Kidney (tissue), 14 donors: ENCODE measurements around the gene KCNN1. TPM values are rescaled to one million over a fixed set of nuclear protein-coding genes. Genes with fewer than 3 reads are reported as not detected.
A peak's percentile ranks its signal among the peaks of the same experiment; 100 is the strongest.

Source experiments
- DNase-seq, 5 donors: peaks; one replicate each; pipeline ENCODE4 v3.0.0-alpha.2; 2013 to 2020
- FAIRE-seq: peaks from 2 replicates; lab custom pipeline; 2012; peaks lifted over from hg19 to GRCh38; lab: Jason Lieb, UNC
- H3K27ac ChIP-seq, 2 donors: one replicate each; pipeline ENCODE4 v1.7.0; 2013; ENCODE audit warnings: low read depth in 2 of 2, low read length in 2 of 2, inconsistent platforms in 1 of 2
- H3K27me3 ChIP-seq: one replicate; pipeline ENCODE4 v1.7.1; 2013; ENCODE audit warnings: low read length, inconsistent platforms; ENCODE audit not compliant: control insufficient read depth, insufficient read depth
- H3K36me3 ChIP-seq, 3 donors: one replicate each; pipeline versions ENCODE4 v1.7.0 to v1.7.1; 2013; ENCODE audit warnings: low read length in 3 of 3, control low read depth in 1 of 3, inconsistent platforms in 1 of 3; ENCODE audit not compliant: insufficient read depth in 3 of 3, control insufficient read depth in 2 of 3
- H3K4me1 ChIP-seq, 3 donors: one replicate each; pipeline versions ENCODE4 v1.7.0 to v1.7.1; 2013; ENCODE audit warnings: low read length in 3 of 3, inconsistent platforms in 1 of 3, low read depth in 1 of 3; ENCODE audit not compliant: control insufficient read depth in 2 of 3, insufficient read depth in 2 of 3
- H3K4me3 ChIP-seq, 3 donors: one replicate each; pipeline versions ENCODE4 v1.7.0 to v1.8.1; 2013; ENCODE audit warnings: low read length in 3 of 3, control low read depth in 1 of 3, inconsistent platforms in 1 of 3
- H3K9ac ChIP-seq, 3 donors: one replicate each; pipeline versions ENCODE4 v1.7.0 to v1.7.1; 2013; ENCODE audit warnings: low read length in 3 of 3, control low read depth in 1 of 3, inconsistent platforms in 1 of 3
- H3K9me3 ChIP-seq, 3 donors: one replicate each; pipeline versions ENCODE4 v1.7.0 to v1.7.1; 2013; ENCODE audit warnings: low read length in 3 of 3, control low read depth in 1 of 3, inconsistent platforms in 1 of 3; ENCODE audit not compliant: control insufficient read depth in 2 of 3, insufficient read depth in 1 of 3
- CTCF ChIP-seq: IDR thresholded peaks from 3 replicates; pipeline ENCODE4 v1.5.1; 2012; ENCODE audit warnings: mild to moderate bottlenecking, moderate library complexity, borderline replicate concordance; ENCODE audit not compliant: insufficient read depth; ENCODE audit errors: extremely low read depth
- intact Hi-C: fragments of 100-400 bp; cut with DNase I; formaldehyde crosslinking; loops from one replicate; pipeline ENCODE4 v1.11.1; 2022
- polyA plus RNA-seq: library from polyadenylated mRNA; stranded (reverse); fragments of 350-450 nt; fragmentation: Illumina TruSeq; extraction: RNeasy Lipid Tissue Mini Kit (QIAGEN cat#74804); gene quantifications from one replicate; pipeline ENCODE4 v1.2.3, GENCODE V29; 2014; ENCODE audit warnings: low read depth, low replicate concordance; ENCODE audit not compliant: insufficient read depth
- total RNA-seq: library from RNA; stranded (reverse); fragmentation: NEBNext Ultra II Directional; extraction: Animal tissue kit (Norgen Biotek cat#: 25700); gene quantifications from one replicate; pipeline ENCODE4 v1.2.1, GENCODE V29; 2021
- donor health status: control.
- donor health status: control.
- donor health status: control.
- donor health status: control.
- donor health status: control.
- donor health status: DM: yes; HTN: yes; CAD: no.
- donor health status: Normal renal cell carcinoma (clear cell type).

KCNN1 gene
- total and polyA plus RNA-seq, 2 donors from 2014 or later = 0.19 to 0.37 TPM

GRCh38 chr19:17936379-17936778, 30.5 kb upstream of the KCNN1 start:
- no peak overlapping the region for H3K27ac ChIP-seq
- no peak for TF ChIP-seq CTCF
- H3K9me3 ChIP-seq = no peaks in the 10 kb centered on the region
- FAIRE-seq = no peak
- H3K27me3 ChIP-seq = no peaks in the 10 kb centered on the region
- intact Hi-C loops = no loop called here
- H3K9ac ChIP-seq = no peak overlapping the region
- no peak overlapping the region for H3K4me3 ChIP-seq
- H3K4me1 ChIP-seq = peaks cover 0 to 12% (median 0%) of the 10 kb centered on the region in 3 donors
- peaks cover 0 to 3% (median 0%) of the 10 kb centered on the region in 3 donors for H3K36me3 ChIP-seq
- DNase-seq = no peak

GRCh38 chr19:17937371-17937900, 29.5 kb upstream of the KCNN1 start:
- peaks cover 0 to 3% (median 0%) of the 10 kb centered on the region in 3 donors for H3K36me3 ChIP-seq

GRCh38 chr19:17938092-17938845, 28.6 kb upstream of the KCNN1 start:
- peak; percentile 77 to 86 (median 85) for DNase-seq
- H3K27ac ChIP-seq = no peak overlapping the region
- FAIRE-seq = no peak
- no peaks in the 10 kb centered on the region for H3K27me3 ChIP-seq
- H3K9me3 ChIP-seq = no peaks in the 10 kb centered on the region
- H3K36me3 ChIP-seq = peaks cover 0 to 3% (median 0%) of the 10 kb centered on the region in 3 donors
- intact Hi-C loops = no loop called here
- H3K4me1 ChIP-seq = peaks cover 0 to 5% (median 0%) of the 10 kb centered on the region in 3 donors
- no peak overlapping the region for H3K4me3 ChIP-seq
- H3K9ac ChIP-seq = no peak overlapping the region
- peak; percentile 86 for TF ChIP-seq CTCF

More at GRCh38 chr19:17937371-17937900, 29.5 kb upstream of the KCNN1 start:
- Histone ChIP-seq H3K27me3 (no peaks in the 10 kb centered on the region), H3K4me3 (no peak overlapping the region), H3K27ac (no peak overlapping the region), H3K4me1 (peaks cover 0 to 6% (median 0%) of the 10 kb centered on the region in 3 donors), H3K9me3 (no peaks in the 10 kb centered on the region), H3K9ac (no peak overlapping the region)
- no peak for TF ChIP-seq CTCF
- intact Hi-C loops = no loop called here
- no peak for DNase-seq
- no peak for FAIRE-seq
